ENCODE measurements around the gene EXD3.
A peak's percentile ranks its signal among the peaks of the same experiment; 100 is the strongest.
"Not testable (repeated sequence)": the region's sequence is repeated elsewhere in the genome, so short reads cannot be mapped to it uniquely, and the experiment has no call there.

EXD3 gene

DNA sequence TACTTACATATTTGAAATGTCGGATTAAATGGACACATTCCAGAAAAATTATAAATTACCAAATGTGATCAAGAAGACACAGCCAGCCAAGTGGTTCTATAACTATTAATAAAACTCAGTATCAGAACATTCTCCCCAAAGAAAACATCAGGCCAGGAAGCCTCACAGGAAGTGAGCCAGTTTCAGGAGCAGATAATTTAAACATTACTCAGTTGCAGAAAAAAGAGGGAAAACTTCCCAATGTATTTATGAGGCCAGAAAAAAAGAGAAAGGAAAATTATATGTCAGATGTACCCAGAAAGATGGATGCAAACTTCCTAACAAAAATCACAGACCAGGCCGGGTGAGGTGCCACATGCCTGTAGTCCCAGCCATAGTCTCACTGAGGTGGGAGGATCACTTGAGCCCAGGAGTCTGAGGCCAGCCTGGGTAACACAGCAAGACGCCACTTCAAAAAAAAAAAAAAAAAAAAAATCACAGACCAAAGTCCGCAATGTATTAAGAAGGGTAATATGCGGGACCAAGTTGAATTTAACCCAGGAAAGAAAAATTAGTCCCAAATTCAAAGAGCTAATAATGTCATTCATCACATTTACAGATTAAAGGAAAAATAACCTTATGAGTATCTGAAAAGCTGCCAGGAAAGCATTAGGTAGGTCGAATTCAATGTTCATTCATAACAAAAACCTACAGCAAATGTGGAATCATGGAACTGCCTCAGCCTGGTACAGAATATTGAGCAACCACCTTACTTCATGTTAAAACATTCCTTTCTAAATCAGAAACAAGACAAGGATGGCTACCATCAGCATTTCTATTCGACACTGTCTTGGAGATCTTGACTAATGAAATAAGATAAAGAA lies 83.7 kb downstream of the EXD3 start:
- DNase-seq, result no peak

DNA sequence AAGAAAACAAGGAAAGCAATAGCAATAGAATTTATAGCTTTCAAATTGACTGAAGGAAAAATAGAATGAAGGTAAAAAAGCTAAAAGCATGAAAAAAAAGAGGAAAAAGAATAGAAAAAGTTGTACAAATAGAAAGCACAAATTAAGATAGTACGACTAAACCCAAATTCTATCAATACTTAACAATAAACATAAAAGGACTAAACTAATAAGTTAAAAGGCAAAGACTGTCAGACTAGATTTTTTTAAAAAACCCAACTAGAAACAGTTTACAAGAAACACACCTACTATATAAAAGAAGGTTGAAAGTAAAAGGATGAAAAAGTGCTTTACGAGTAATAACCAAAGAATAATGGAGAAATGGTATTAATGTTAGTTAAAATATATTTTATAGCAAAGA lies 86.2 kb downstream of the EXD3 start:
- no peak for DNase-seq

DNA sequence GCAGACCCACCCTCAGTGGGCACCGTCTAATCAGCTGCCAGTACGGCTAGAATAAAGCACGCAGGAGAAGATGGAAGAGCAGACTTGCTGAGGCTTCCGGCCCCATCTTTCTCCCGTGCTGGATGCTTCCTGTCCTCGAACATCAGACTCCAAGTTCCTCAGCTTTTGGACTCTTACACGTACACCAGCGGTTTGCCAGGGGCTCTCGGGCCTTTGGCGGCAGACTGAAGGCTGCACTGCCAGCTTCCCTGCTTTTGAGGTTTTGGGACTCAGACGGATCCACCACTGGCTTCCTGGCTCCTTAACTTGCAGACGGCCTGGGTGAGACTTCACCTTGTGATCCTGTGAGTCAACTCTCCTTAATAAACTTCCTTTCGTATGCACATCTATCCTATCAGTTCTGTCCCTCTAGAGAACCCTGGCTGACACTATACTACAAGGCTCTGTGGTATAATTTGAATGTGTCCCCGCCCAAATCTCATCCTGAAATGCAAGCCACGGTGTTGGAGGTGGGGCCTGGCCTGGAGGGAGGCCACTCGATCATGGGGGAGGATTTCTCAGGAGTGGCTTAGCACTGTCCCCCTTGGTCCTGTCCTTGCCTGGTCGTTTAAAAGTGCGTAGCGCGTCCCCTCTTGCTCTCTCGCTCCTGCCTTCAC lies 89.8 kb downstream of the EXD3 start:
- no peak for DNase-seq

DNA sequence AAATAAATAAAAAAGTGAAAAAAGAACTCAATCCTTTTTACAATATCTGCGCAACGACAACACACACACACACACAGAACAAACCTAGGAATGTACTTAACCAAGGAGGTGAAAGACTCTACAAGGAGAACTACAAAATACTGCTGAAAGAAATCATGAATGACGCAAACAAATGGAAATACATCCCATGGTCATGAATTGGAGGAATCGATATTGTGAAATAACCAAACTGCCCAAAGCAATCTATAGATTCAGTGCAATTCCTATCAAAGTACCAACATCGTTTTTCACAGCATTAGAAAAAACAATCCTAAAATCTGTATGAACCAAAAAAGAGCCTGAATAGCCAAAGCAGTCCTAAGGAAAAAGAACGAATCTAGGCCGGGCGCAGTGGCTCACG lies 91.0 kb downstream of the EXD3 start:
- no peak for DNase-seq

DNA sequence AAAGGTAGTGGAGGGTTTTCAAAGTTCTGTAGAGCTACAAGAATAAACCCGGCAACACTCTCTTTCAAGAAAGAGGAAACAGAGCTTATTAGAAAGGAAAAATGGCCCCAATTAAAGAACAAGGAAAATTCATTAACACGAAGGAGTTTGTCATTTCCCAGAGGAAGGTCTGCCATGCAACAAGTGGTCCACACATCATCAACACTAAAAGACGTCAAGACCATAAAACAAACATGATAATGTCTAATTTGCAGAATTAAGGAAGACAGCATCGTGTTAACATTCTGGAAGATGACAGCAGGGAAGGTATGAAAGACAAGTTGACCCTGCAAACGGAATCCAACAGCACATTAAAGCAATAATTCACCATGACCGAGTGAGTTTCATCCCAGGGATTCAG lies 92.3 kb downstream of the EXD3 start:
- DNase-seq, result no peak

DNA sequence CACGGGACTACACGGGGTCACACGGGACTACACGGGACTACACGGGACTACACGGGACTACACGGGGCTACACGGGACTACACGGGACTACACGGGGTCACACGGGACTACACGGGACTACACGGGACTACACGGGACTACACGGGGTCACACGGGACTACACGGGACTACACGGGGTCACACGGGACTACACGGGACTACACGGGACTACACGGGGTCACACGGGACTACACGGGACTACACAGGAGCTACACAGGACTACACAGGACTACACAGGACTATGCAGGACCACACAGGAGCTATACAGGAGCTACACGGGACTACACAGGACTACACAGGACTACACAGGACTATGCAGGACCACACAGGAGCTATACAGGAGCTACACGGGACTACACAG lies 93.4 kb downstream of the EXD3 start:
- DNase-seq, result not testable (repeated sequence)

DNA sequence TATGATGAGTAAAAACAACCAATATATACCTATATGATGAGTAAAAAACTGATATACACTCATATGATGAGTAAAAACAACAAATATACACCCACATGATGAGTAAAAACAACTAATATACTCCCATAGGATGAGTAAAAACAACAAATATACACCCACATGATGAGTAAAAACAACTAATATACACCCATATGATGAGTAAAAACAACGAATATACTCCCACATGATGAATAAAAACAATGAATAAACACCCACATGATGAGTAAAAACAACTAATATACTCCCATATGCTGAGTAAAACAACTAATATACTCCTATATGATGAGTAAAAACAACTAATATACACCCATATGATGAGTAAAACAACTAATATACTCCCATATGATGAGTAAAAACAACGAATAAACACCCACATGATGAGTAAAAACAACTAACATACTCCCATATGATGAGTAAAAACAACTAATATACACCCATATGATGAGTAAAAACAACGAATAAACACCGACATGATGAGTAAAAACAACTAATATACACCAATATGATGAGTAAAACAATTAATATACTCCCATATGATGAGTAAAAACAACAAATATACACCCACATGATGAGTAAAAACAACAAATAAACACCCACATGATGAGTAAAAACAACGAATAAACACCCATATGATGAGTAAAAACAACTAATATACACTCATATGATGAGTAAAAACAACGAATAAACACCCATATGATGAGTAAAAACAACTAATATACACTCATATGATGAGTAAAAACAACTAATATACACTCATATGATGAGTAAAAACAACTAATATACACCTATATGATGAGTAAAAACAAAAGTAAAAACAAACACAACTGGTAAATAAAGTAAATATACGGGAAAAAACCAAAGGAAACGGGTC lies 95.1 kb downstream of the EXD3 start:
- DNase-seq, result peak in 1 of 2 donors; percentile 7

DNA sequence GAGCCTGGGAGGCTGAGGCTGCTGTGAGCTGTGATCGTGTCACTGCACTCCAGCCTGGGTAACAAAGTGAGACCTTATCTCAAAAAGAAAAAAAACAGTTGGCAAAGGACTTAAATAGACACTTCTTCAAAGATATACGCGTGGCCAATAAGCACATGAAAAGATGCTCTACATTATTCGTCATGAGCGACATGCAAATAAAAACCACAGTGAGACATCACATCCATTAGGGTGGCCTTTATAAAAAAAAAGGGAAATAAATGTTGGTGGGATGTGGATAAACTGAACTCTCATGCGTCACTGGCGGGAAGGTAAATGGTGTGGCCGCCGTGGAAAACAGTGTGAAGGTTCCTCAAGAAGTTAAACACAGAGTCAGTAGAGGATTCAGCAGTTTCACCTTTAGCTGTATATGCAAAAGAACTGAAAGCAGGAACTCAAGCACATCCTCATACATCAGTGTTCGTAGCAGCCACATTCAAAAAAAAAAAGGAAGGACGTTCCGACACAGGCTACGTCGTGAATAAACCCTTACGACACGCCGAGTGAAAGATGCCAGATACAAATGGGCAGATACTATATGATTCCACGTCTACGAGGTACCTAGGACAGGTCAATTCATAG lies 96.4 kb downstream of the EXD3 start:
- DNase-seq, result peak; percentile 70 to 76

DNA sequence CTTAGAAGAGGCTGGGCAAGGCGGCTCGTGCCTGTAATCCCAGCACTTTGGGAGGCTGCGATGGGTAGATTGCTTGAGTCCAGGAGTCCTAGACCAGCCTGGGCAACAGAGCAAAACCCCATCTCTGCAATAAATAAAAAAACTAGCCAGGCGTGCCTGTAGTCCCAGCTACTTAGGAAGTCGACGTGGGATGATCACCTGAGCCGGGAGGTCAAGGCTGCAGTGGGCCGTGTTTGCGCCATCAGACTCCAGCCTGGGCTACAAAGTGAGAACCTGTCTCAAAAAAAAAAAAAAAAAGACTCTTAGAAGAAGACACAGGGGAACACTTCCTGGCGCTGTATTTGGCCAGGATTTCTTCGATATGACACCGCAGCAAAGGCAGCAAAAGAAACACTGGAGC lies 97.2 kb downstream of the EXD3 start:
- DNase-seq, result no peak

DNA sequence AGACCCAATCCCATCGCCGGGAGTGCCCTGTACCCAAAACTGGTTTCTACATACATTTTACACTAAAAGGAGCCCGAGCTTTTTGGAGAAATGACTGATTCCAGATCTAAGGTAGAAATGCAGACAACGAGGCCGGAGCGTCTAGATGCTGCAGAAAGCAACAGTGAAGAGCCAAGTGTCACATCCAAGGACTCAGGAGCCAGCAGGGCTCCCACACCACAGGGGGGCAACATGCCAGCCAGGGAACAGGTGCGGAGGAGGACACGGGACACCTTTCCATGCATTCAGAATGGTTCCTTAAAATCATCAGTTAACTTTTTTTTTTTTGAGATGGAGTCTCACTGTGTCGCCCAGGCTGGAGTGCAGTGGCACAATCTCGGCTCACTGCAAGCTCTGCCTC lies 97.8 kb downstream of the EXD3 start:
- DNase-seq, result no peak

DNA sequence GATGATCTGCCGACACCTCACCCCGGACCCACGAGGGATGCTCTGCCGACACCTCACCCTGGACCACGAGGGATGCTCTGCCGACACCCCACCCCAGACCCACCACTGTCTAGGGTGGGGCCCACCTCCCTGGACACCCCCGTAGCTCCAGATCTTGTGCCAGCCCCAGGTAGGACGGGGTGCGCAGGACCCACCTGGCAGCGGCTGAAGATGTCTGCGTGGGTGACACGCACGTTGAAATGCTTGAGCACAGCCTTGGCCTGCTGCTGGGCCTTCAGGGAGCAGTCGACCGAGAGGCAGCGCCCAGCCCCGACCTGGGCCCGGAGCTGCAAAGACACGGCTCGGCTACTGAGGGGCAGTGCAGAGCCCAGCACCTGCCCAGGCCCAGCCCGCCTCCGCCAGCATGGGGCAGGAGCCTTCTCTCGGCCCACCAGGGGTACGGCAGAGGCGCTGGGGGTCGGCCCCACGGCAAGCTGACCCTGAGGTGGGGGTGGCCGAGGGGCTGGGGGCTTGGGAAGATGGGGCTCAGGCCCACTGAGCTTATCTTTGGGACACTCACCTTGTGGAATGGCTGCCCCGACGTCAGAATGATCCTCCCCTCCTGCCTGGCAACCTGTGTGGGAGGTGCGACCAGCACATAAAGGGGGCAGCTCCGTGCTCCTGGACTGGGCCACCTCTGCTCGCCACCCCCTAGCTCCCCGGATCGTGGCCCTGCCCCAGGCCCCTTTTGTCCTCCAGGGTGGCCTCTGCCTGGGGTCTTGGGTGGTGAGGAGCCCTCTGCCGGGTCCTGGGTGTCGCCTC lies 99.2 kb downstream of the EXD3 start:
- no peak for DNase-seq

DNA sequence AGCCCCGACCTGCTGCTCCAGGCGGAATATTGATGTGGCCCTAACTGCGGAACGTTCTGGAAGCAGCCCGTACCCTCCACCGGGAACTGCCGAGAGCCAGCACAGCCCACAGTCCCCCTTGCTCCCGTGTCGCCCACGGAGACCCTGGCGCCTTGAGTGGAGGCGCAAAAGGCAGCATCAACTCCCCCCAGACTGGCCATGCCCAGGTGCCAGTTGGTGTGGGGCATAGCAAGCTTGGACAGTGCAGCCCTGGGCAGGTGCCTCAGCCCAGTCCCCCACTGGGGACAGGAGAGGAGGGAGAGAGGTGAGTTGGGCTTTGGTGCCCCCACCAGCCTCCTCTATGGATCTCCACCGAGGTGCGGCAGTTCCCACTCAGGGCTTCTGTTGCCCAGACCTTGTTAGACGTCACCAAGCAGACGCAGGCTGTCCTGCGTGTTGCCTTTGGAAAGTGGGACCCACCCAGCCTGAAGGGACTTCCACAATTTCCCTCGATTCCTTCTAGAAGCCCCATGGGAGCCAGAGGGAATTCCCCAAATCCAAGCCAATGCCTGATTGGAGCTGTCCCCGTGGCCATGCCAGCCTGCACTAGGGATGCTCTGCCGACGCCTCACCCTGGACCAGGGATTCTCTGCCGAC lies 101.1 kb downstream of the EXD3 start:
- DNase-seq, result no peak

DNA sequence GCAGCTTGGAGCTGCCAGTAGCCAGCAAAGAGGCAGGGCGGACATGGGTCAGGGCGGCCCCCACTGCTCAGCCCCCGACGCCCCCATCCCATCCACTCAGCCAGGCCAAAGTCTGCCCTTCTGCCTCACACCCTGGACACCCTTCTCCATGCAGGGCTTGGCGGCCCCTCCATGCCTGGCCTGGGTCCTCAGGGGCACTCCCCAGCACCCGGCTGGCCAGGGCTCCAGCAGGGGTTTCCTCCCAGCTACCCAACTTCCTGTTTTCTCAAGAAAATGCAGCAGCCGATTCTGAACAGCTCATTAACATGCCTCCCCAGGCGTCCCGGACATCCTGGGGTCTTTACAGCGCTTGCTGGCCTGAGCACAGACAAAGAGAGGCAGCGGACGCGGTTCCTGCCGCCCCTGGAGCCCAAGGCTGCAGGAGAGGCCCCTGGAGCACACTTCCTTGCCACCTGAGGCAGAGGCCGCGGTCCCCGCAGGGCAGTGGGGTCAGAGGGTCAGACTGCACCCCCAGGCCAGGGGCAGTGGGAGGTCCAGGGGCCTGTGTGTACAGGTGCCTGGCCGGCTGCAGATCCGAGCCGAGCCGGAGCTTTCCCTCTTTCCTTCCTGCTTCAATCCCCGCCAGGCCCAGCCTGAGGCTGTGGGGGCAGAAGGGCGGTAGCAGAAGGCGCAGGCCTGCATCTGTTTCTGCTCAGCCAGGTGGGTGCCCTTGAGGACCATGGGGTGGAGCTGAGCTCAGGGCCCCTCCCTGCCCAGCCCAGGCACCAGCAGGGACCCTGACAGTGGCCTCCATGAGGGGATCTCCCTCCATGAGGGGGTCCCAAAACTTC lies 102.2 kb downstream of the EXD3 start:
- DNase-seq, result peak; percentile 39 to 50

DNA sequence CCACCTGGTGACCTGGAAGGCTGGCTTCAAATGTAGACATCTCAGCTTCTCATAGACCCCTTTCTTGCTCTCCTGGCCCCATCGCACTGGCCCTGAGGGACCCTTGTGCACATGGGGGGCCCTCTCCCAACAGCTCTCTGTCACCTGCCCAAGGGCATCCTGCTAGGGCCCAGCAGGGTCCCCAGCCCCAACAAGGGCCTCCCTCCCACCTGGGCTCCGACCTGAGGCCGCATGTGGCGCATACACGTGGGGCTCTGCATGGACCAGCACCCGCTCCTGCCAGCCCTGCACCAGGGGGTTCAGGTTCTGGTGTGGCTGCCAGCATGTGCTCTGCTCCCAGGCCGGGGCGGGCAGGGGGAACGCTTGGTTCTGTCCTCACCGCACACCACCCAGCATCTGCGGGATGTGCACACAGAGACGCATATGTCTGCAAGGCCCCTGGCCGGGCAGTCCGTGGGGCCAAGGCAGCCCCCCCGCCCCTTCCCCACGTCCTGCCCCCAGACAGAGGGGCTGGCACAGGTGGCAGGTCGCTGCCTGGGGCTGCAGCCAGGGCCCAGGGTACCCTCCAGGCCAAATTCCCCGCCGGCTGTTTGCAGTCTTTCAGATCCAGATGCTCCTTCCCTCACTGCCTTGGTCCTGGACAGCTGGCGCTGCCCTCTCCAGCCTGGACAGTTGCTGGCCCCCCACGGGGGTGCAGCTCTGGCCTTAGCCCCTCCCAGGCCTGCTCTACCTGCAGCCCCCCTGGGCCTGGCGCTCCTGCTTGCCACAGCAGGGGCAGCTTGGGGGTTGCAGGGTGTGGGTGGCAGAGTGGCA lies 103.0 kb downstream of the EXD3 start:
- DNase-seq, result no peak

DNA sequence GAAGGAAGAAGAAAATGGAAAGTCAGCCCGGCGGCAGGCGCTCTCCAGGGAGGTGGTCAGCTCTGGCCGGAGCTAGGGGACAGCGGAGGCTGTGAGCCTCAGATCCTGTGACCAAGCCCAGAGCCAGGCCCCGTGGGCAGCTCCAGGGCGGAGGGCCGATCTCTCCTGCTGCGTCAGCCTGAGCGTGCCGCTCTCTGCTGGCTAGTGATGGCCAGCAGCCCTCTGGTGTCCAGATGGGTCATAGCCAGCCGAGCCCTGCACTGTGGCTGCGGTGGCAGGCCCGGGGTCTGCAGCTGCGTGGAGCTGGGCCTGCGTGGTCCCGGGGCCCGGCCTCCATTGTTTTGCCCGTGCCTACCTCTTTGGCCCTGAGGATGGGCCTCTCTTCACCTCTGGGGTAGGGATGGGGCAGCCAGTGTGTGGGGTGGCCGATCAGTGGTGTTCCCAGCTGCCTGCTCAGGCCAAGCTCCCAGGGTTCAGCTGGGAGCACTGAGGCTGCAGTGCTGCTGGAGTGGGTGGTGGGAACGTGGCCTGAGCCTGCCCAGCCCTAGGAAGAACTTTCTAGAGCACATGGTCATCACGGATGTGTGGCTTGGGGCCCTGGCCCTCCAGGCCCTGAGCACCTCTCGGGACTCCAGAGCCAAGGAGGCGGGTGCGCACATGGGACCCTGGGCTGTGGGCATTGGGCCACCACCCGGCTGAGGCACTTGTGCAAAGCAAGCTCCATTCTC lies 103.8 kb downstream of the EXD3 start:
- peak in 1 of 2 donors; percentile 27 for DNase-seq

DNA sequence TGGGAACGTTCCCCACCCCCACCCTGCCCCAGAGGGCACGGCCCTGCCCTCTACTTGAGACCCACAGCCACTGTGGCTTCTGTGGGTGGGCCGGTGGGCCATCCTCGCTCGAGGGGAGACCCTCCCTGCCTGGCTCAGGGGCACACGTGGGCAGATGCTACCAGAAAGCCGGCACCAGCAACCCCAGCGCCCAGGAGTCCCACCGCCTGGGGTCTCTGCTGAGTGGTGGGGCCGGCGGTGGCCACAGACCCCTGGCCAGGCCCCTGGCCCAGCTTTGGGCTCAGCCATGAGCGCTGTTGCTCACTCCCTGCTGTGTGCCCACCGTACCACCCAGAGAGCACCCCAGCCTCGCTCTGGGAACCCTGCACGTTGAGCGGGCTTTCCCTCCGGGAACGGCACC lies 104.4 kb downstream of the EXD3 start:
- DNase-seq, result no peak

DNA sequence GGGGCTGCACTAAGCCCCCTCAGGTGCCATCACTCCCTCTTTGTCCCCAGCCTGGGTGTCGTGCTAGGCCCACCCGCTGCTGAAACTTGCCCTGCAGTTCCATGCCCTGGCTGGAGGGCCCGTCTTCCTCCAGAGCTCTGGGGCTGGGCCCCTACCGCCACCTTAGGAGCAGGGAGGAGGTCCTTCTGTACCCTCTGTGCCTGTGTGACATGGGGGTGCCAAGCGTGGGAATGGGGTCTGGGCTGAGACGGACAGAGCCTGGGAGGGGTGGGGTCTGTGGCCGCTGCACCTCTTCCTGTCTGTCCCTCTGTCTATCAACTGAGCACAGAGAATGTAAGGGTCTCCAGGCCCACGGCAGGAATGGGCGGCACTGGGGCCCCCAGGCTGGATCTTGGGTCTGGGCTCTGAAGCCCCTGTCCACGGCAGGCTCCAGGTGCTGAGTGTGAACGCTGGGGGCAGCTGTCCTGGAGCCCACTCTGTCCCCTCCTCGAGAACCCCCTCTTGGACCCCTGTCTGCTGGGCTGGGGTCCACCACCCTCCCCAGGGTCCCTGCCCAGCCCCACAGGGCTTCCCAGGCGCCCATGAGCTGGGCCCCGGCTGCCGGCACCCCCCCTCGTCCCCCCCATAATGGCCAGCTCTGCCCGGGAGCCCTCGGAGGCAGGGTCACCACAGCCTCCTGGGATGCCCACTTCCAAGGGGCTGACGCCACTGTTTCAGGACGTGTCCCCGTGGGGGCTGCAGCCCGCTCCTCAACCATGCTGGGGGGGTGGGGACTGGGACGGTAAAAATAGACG lies 105.0 kb downstream of the EXD3 start:
- no peak for DNase-seq
